H9 (cell line): ENCODE results near the gene GREB1L. TPM values are rescaled to one million over a fixed set of nuclear protein-coding genes. Genes with fewer than 3 reads are reported as not detected.
"Not testable (repeated sequence)": the region's sequence is repeated elsewhere in the genome, so short reads cannot be mapped to it uniquely, and the experiment has no call there.

Experiments used
- DNase-seq: peaks from one replicate; pipeline ENCODE4 v3.0.0-alpha.2; 2017
- H2AFZ ChIP-seq: one replicate; pipeline ENCODE4 v1.6.1; 2013; ENCODE audit warnings: mild to moderate bottlenecking, low read length, control low read depth, moderate library complexity
- H2AK5ac ChIP-seq: 2 replicates; pipeline ENCODE4 v1.6.1; 2013; ENCODE audit warnings: low read length, control low read depth, mixed read lengths; ENCODE audit not compliant: insufficient read length
- H2BK120ac ChIP-seq: one replicate; pipeline ENCODE4 v1.6.1; 2013; ENCODE audit warnings: low read depth, mild to moderate bottlenecking, low read length, control low read depth, inconsistent platforms; ENCODE audit not compliant: poor library complexity, severe bottlenecking
- H2BK12ac ChIP-seq: 2 replicates; pipeline ENCODE4 v1.6.1; 2013; ENCODE audit warnings: low read length, control low read depth, mixed read lengths, low read depth; ENCODE audit not compliant: insufficient read length
- H2BK15ac ChIP-seq: 2 replicates; pipeline ENCODE4 v1.6.1; 2013; ENCODE audit warnings: low read depth, low read length, control low read depth
- H2BK20ac ChIP-seq: one replicate; pipeline ENCODE4 v1.6.1; 2013; ENCODE audit warnings: low read depth, mild to moderate bottlenecking, low read length, control low read depth, inconsistent platforms; ENCODE audit not compliant: poor library complexity, severe bottlenecking
- H2BK5ac ChIP-seq: 2 replicates; pipeline ENCODE4 v1.6.1; 2013; ENCODE audit warnings: low read length, control low read depth, mixed read lengths; ENCODE audit not compliant: insufficient read length
- H3K14ac ChIP-seq: 2 replicates; pipeline ENCODE4 v1.6.1; 2013; ENCODE audit warnings: low read length, control low read depth; ENCODE audit not compliant: insufficient read depth
- H3K18ac ChIP-seq: 2 replicates; pipeline ENCODE4 v1.6.1; 2013; ENCODE audit warnings: low read depth, mild to moderate bottlenecking, mixed read lengths, low read length, control low read depth; ENCODE audit not compliant: insufficient read length
- H3K23ac ChIP-seq: 2 replicates; pipeline ENCODE4 v1.6.1; 2013; ENCODE audit warnings: low read length, control low read depth, mixed read lengths, low read depth; ENCODE audit not compliant: insufficient read length
- H3K23me2 ChIP-seq: 2 replicates; pipeline ENCODE4 v1.6.1; 2013; ENCODE audit warnings: low read depth, mild to moderate bottlenecking, mixed read lengths, low read length, control low read depth; ENCODE audit not compliant: insufficient read length, poor library complexity, severe bottlenecking
- H3K27ac ChIP-seq: 2 replicates; pipeline ENCODE4 v1.5.1; 2013; ENCODE audit warnings: low read length, control low read depth, mixed read lengths, low read depth; ENCODE audit not compliant: insufficient read length
- H3K27me3 ChIP-seq: 2 replicates; pipeline ENCODE4 v1.6.1; 2013; ENCODE audit warnings: low read length, control low read depth, inconsistent platforms; ENCODE audit not compliant: insufficient read depth
- H3K4ac ChIP-seq: 2 replicates; pipeline ENCODE4 v1.6.1; 2013; ENCODE audit warnings: low read depth, mild to moderate bottlenecking, control low read depth, inconsistent platforms, low read length, moderate library complexity
- H3K4me1 ChIP-seq: 2 replicates; pipeline ENCODE4 v1.6.1; 2013; ENCODE audit warnings: low read length, control low read depth, inconsistent platforms; ENCODE audit not compliant: insufficient read depth
- H3K4me2 ChIP-seq: 2 replicates; pipeline ENCODE4 v1.6.1; 2013; ENCODE audit warnings: low read length, control low read depth, mixed read lengths; ENCODE audit not compliant: insufficient read length, insufficient read depth
- H3K56ac ChIP-seq: 2 replicates; pipeline ENCODE4 v1.6.1; 2013; ENCODE audit warnings: low read depth, mild to moderate bottlenecking, mixed read lengths, low read length, control low read depth; ENCODE audit not compliant: insufficient read length
- H3K79me1 ChIP-seq: 2 replicates; pipeline ENCODE4 v1.6.1; 2013; ENCODE audit warnings: low read depth, mild to moderate bottlenecking, moderate library complexity, low read length, control low read depth, inconsistent platforms; ENCODE audit not compliant: insufficient read depth, poor library complexity, severe bottlenecking
- H3K79me2 ChIP-seq: 2 replicates; pipeline ENCODE4 v1.6.1; 2013; ENCODE audit warnings: low read length, control low read depth, inconsistent platforms; ENCODE audit not compliant: insufficient read depth
- H3K9ac ChIP-seq: 2 replicates; pipeline ENCODE4 v1.6.1; 2013; ENCODE audit warnings: low read length, control low read depth, mixed read lengths; ENCODE audit not compliant: insufficient read length; ENCODE audit errors: extremely low read depth
- H3K9me3 ChIP-seq: one replicate; pipeline ENCODE4 v1.6.1; 2013; ENCODE audit warnings: low read depth, low read length, inconsistent platforms; ENCODE audit not compliant: control insufficient read depth
- H3T11ph ChIP-seq: one replicate; pipeline ENCODE4 v1.6.1; 2013; ENCODE audit warnings: mild to moderate bottlenecking, low read length, control low read depth, inconsistent platforms
- H4K20me1 ChIP-seq: one replicate; pipeline ENCODE4 v1.6.1; 2013; ENCODE audit not compliant: control insufficient read depth, insufficient read length, insufficient read depth
- H4K5ac ChIP-seq: 2 replicates; pipeline ENCODE4 v1.6.1; 2013; ENCODE audit warnings: low read depth, mild to moderate bottlenecking, mixed read lengths, low read length, control low read depth; ENCODE audit not compliant: insufficient read length
- H4K8ac ChIP-seq: replicated peaks from 2 replicates; pipeline ENCODE4 v1.6.1; 2013; ENCODE audit warnings: low read length, control low read depth, mixed read lengths, low read depth; ENCODE audit not compliant: insufficient read length
- H4K91ac ChIP-seq: 2 replicates; pipeline ENCODE4 v1.6.1; 2013; ENCODE audit warnings: low read depth, mild to moderate bottlenecking, moderate library complexity, mixed read lengths, low read length, control low read depth; ENCODE audit not compliant: insufficient read length
- H3K27ac Mint-ChIP-seq, 3 experiments: 2 replicates in 2 of 3; 3 replicates in 1 of 3; pipeline ENCODE4 v1.8.0; 2020 to 2021; ENCODE audit warnings: mixed read lengths in 3 of 3, mild to moderate bottlenecking in 1 of 3, moderate library complexity in 1 of 3
- H3K27me3 Mint-ChIP-seq: 2 replicates; pipeline ENCODE4 v1.8.0; 2021; ENCODE audit warnings: low read depth, mild to moderate bottlenecking, moderate library complexity, mixed read lengths
- H3K36me3 Mint-ChIP-seq, 3 experiments: 2 replicates in 2 of 3; 3 replicates in 1 of 3; pipeline ENCODE4 v1.8.0; 2020 to 2021; ENCODE audit warnings: low read depth in 3 of 3, mixed read lengths in 3 of 3; ENCODE audit not compliant: insufficient read depth in 1 of 3
- H3K4me1 Mint-ChIP-seq, 2 experiments: 2 replicates each; pipeline ENCODE4 v1.8.0; 2020; ENCODE audit warnings: mixed read lengths in 2 of 2
- H3K4me3 Mint-ChIP-seq, 2 experiments: 2 replicates in 1 of 2; 3 replicates in 1 of 2; pipeline ENCODE4 v1.8.0; 2020 to 2021; ENCODE audit warnings: mild to moderate bottlenecking in 2 of 2, mixed read lengths in 2 of 2, moderate library complexity in 1 of 2
- H3K9me3 Mint-ChIP-seq, 2 experiments: 2 replicates in 1 of 2; 3 replicates in 1 of 2; pipeline ENCODE4 v1.8.0; 2020; ENCODE audit warnings: mild to moderate bottlenecking in 2 of 2, mixed read lengths in 2 of 2, moderate library complexity in 1 of 2
- WGBS: extraction: QIAGEN DNeasy Blood & Tissue Kit; methylation state at CpG from one replicate; pipeline ENCODE4 v1.1.7; 2013; ENCODE audit warnings: missing lambda C conversion rate, low lambda C conversion rate, mixed read lengths; ENCODE audit not compliant: insufficient read length; ENCODE audit errors: extremely low coverage; 5-methylcytosine and 5-hydroxymethylcytosine counted together
- total RNA-seq: library from RNA; stranded (reverse); gene quantifications from 2 replicates; pipeline ENCODE4 v1.2.1, GENCODE V29; 2021
- TF ChIP-seq, protein P1 (sequence below): fragments of 200-600 bp; sonication (generic); conservative IDR thresholded peaks from 3 replicates; pipeline ENCODE4 v1.8.0; 2021; ENCODE audit warnings: antibody characterized with exemption, mild to moderate bottlenecking

Gene GREB1L
- total RNA-seq, 1 experiment from 2014 or later, result 2.7 TPM

DNA sequence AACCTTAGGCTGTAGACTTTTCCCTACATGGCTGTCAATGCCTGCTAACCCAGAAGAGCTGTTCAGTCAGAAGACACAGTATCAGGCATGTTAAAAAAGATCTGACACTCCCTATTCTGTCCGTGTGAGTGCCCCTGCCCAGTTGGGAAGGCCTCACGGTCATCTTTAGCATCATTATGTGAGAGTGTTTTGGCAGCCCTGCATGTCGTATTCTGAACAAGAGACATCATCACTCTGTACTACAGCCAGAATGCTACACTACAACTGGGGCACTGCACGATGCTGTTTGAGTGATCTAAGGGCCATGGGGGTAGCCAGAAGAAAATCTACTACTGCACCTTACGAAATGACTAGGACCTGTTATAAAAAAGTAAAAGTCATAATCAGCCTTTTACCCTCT lies 67.2 kb downstream of the GREB1L start:
- no peaks in the 10 kb centered on the region for H3K27me3 ChIP-seq
- no peak overlapping the region for H4K5ac ChIP-seq
- H2BK15ac ChIP-seq, result no peak overlapping the region
- Mint-ChIP-seq H3K4me3 (no peak overlapping the region), H3K27me3 (peaks cover 2% of the 10 kb centered on the region), H3K4me1 (peaks cover 11 to 15% of the 10 kb centered on the region in 2 experiments), H3K27ac (no peak overlapping the region), H3K9me3 (no peaks in the 10 kb centered on the region), H3K36me3 (no peaks in the 10 kb centered on the region)
- H2AK5ac ChIP-seq, result no peak overlapping the region
- no peak overlapping the region for H3K9ac ChIP-seq
- H2BK20ac ChIP-seq, result no peak overlapping the region
- H4K91ac ChIP-seq, result no peak overlapping the region
- H3K4me2 ChIP-seq, result no peak overlapping the region
- H4K8ac ChIP-seq, result no peak overlapping the region
- H4K20me1 ChIP-seq, result no peaks in the 10 kb centered on the region
- H2BK120ac ChIP-seq, result no peak overlapping the region
- H3T11ph ChIP-seq, result no peak overlapping the region
- no peaks in the 10 kb centered on the region for H3K23me2 ChIP-seq
- no peaks in the 10 kb centered on the region for H3K79me2 ChIP-seq
- H3K56ac ChIP-seq, result no peak overlapping the region
- no peak overlapping the region for H2BK5ac ChIP-seq
- H2AFZ ChIP-seq, result no peak overlapping the region
- H3K23ac ChIP-seq, result no peak overlapping the region
- TF ChIP-seq, protein P1, sequence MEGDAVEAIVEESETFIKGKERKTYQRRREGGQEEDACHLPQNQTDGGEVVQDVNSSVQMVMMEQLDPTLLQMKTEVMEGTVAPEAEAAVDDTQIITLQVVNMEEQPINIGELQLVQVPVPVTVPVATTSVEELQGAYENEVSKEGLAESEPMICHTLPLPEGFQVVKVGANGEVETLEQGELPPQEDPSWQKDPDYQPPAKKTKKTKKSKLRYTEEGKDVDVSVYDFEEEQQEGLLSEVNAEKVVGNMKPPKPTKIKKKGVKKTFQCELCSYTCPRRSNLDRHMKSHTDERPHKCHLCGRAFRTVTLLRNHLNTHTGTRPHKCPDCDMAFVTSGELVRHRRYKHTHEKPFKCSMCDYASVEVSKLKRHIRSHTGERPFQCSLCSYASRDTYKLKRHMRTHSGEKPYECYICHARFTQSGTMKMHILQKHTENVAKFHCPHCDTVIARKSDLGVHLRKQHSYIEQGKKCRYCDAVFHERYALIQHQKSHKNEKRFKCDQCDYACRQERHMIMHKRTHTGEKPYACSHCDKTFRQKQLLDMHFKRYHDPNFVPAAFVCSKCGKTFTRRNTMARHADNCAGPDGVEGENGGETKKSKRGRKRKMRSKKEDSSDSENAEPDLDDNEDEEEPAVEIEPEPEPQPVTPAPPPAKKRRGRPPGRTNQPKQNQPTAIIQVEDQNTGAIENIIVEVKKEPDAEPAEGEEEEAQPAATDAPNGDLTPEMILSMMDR, result no peak
- no peak overlapping the region for H3K18ac ChIP-seq
- no peaks in the 10 kb centered on the region for H3K79me1 ChIP-seq
- H2BK12ac ChIP-seq, result no peak overlapping the region
- no peak overlapping the region for H3K14ac ChIP-seq
- no CpG with 5 or more reads among the region's 5 CpGs for WGBS
- DNase-seq, result no peak
- H3K9me3 ChIP-seq, result no peaks in the 10 kb centered on the region
- H3K27ac ChIP-seq, result no peak overlapping the region
- no peaks in the 10 kb centered on the region for H3K4me1 ChIP-seq
- H3K4ac ChIP-seq, result no peak overlapping the region

DNA sequence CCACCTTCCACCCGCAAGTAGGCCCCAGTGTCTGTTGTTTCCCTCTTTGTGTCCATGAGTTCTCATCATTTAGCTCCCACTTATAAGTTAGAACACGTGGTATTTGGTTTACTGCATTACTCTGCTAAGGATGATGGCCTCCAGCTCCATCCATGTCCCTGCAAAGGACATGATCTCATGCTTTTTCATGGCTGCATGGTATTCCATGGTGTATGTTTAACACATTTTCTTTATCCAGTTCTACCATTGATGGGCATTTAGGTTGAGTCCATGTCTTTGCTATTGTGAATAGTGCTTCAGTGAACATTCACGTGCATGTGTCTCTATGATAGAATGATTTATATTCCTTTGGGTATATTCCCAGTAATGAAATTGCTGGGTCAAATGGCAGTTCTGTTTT lies 69.9 kb downstream of the GREB1L start:
- not testable (repeated sequence) for H2BK5ac ChIP-seq, H3K27ac Mint-ChIP-seq, H3K27me3 ChIP-seq, H4K8ac ChIP-seq, H3K79me1 ChIP-seq, H3K4me3 Mint-ChIP-seq, H2AK5ac ChIP-seq, H2BK120ac ChIP-seq, DNase-seq, H3K9me3 ChIP-seq, H3K4me1 ChIP-seq, H3K27me3 Mint-ChIP-seq, H3K9ac ChIP-seq, H3K79me2 ChIP-seq, H3K4me2 ChIP-seq, H3K14ac ChIP-seq, H4K20me1 ChIP-seq, H3K9me3 Mint-ChIP-seq, H2BK12ac ChIP-seq, H4K91ac ChIP-seq, H4K5ac ChIP-seq, H3K18ac ChIP-seq, H3K4ac ChIP-seq, H2BK15ac ChIP-seq, H2BK20ac ChIP-seq, H3K23ac ChIP-seq, H3K56ac ChIP-seq, H2AFZ ChIP-seq, H3K23me2 ChIP-seq, H3T11ph ChIP-seq, H3K27ac ChIP-seq, H3K36me3 Mint-ChIP-seq
- no CpG with 5 or more reads among the region's 3 CpGs for WGBS
- H3K4me1 Mint-ChIP-seq, result peaks cover 18 to 25% of the 10 kb centered on the region in 2 experiments
